Measurements from ENCODE around the gene TRAK2.

Gene TRAK2

GRCh38 chr2:201415149-201415548 lies 36.1 kb downstream of the TRAK2 start:
- Histone ChIP-seq H3K36me3 (ENCODE audit: control insufficient read depth in 1 of 2, insufficient read depth in 2 of 2, low read length in 2 of 2) (peaks cover 0 to 3% of the 10 kb centered on the region in 2 donors), H3K4me3 (ENCODE audit: low read depth in 1 of 2, low read length in 2 of 2) (no peak overlapping the region), H3K4me1 (ENCODE audit: control insufficient read depth in 1 of 2, insufficient read depth in 2 of 2, low read length in 2 of 2) (peaks cover 0 to 12% of the 10 kb centered on the region in 2 donors), H3K9me3 (ENCODE audit: control insufficient read depth in 1 of 2, low read length in 2 of 2) (no peaks in the 10 kb centered on the region), H3K27me3 (ENCODE audit: control insufficient read depth in 1 of 2, insufficient read depth in 2 of 2, low read length in 2 of 2) (no peaks in the 10 kb centered on the region), H3K9ac (ENCODE audit: low read depth in 1 of 2, low read length in 2 of 2) (no peak overlapping the region), H3K27ac (ENCODE audit: low read depth, low read length) (no peak overlapping the region)

- Histone ChIP-seq H3K36me3 (ENCODE audit: control insufficient read depth in 1 of 2, insufficient read depth in 2 of 2, low read length in 2 of 2) (no peaks in the 10 kb centered on the region), H3K27me3 (ENCODE audit: control insufficient read depth in 1 of 2, insufficient read depth in 2 of 2, low read length in 2 of 2) (no peaks in the 10 kb centered on the region), H3K4me1 (ENCODE audit: control insufficient read depth in 1 of 2, insufficient read depth in 2 of 2, low read length in 2 of 2) (peaks cover 0 to 12% of the 10 kb centered on the region in 2 donors), H3K9me3 (ENCODE audit: control insufficient read depth in 1 of 2, low read length in 2 of 2) (no peaks in the 10 kb centered on the region), H3K27ac (ENCODE audit: low read depth, low read length) (no peak overlapping the region), H3K4me3 (ENCODE audit: low read depth in 1 of 2, low read length in 2 of 2) (no peak overlapping the region), H3K9ac (ENCODE audit: low read depth in 1 of 2, low read length in 2 of 2) (no peak overlapping the region)
These were observed 36.9 kb downstream of the TRAK2 start for GRCh38 chr2:201414099-201415023.

- no peak overlapping the region for H3K4me3 ChIP-seq (ENCODE audit: low read depth in 1 of 2, low read length in 2 of 2)
- no peaks in the 10 kb centered on the region for H3K27me3 ChIP-seq (ENCODE audit: control insufficient read depth in 1 of 2, insufficient read depth in 2 of 2, low read length in 2 of 2)
- no peak overlapping the region for H3K27ac ChIP-seq (ENCODE audit: low read depth, low read length)
- H3K9ac ChIP-seq (ENCODE audit: low read depth in 1 of 2, low read length in 2 of 2): no peak overlapping the region
- H3K9me3 ChIP-seq (ENCODE audit: control insufficient read depth in 1 of 2, low read length in 2 of 2): no peaks in the 10 kb centered on the region
- H3K36me3 ChIP-seq (ENCODE audit: control insufficient read depth in 1 of 2, insufficient read depth in 2 of 2, low read length in 2 of 2): no peaks in the 10 kb centered on the region
- H3K4me1 ChIP-seq (ENCODE audit: control insufficient read depth in 1 of 2, insufficient read depth in 2 of 2, low read length in 2 of 2): peaks cover 0 to 12% of the 10 kb centered on the region in 2 donors
These were observed 37.7 kb downstream of the TRAK2 start for GRCh38 chr2:201413552-201413951.

GRCh38 chr2:201413143-201413542 lies 38.1 kb downstream of the TRAK2 start:
- Histone ChIP-seq H3K4me3 (ENCODE audit: low read depth in 1 of 2, low read length in 2 of 2) (no peak overlapping the region), H3K4me1 (ENCODE audit: control insufficient read depth in 1 of 2, insufficient read depth in 2 of 2, low read length in 2 of 2) (peaks cover 0 to 12% of the 10 kb centered on the region in 2 donors), H3K27ac (ENCODE audit: low read depth, low read length) (no peak overlapping the region), H3K9ac (ENCODE audit: low read depth in 1 of 2, low read length in 2 of 2) (no peak overlapping the region), H3K36me3 (ENCODE audit: control insufficient read depth in 1 of 2, insufficient read depth in 2 of 2, low read length in 2 of 2) (no peaks in the 10 kb centered on the region), H3K9me3 (ENCODE audit: control insufficient read depth in 1 of 2, low read length in 2 of 2) (no peaks in the 10 kb centered on the region), H3K27me3 (ENCODE audit: control insufficient read depth in 1 of 2, insufficient read depth in 2 of 2, low read length in 2 of 2) (no peaks in the 10 kb centered on the region)

GRCh38 chr2:201411421-201411820 lies 39.8 kb downstream of the TRAK2 start:
- H3K27me3 ChIP-seq (ENCODE audit: control insufficient read depth in 1 of 2, insufficient read depth in 2 of 2, low read length in 2 of 2): no peaks in the 10 kb centered on the region
- H3K4me3 ChIP-seq (ENCODE audit: low read depth in 1 of 2, low read length in 2 of 2): no peak overlapping the region
- peaks cover 0 to 12% of the 10 kb centered on the region in 2 donors for H3K4me1 ChIP-seq (ENCODE audit: control insufficient read depth in 1 of 2, insufficient read depth in 2 of 2, low read length in 2 of 2)
- no peak overlapping the region for H3K9ac ChIP-seq (ENCODE audit: low read depth in 1 of 2, low read length in 2 of 2)
- no peaks in the 10 kb centered on the region for H3K36me3 ChIP-seq (ENCODE audit: control insufficient read depth in 1 of 2, insufficient read depth in 2 of 2, low read length in 2 of 2)
- H3K9me3 ChIP-seq (ENCODE audit: control insufficient read depth in 1 of 2, low read length in 2 of 2): no peaks in the 10 kb centered on the region
- H3K27ac ChIP-seq (ENCODE audit: low read depth, low read length): no peak overlapping the region

- Histone ChIP-seq H3K27ac (ENCODE audit: low read depth, low read length) (no peak overlapping the region), H3K4me1 (ENCODE audit: control insufficient read depth in 1 of 2, insufficient read depth in 2 of 2, low read length in 2 of 2) (peaks cover 8 to 27% of the 10 kb centered on the region in 2 donors), H3K27me3 (ENCODE audit: control insufficient read depth in 1 of 2, insufficient read depth in 2 of 2, low read length in 2 of 2) (no peaks in the 10 kb centered on the region), H3K9me3 (ENCODE audit: control insufficient read depth in 1 of 2, low read length in 2 of 2) (no peaks in the 10 kb centered on the region), H3K36me3 (ENCODE audit: control insufficient read depth in 1 of 2, insufficient read depth in 2 of 2, low read length in 2 of 2) (no peaks in the 10 kb centered on the region), H3K4me3 (ENCODE audit: low read depth in 1 of 2, low read length in 2 of 2) (no peak overlapping the region), H3K9ac (ENCODE audit: low read depth in 1 of 2, low read length in 2 of 2) (no peak overlapping the region)
These were observed 42.3 kb downstream of the TRAK2 start for GRCh38 chr2:201408931-201409330.

GRCh38 chr2:201407265-201407664 lies 44.0 kb downstream of the TRAK2 start:
- H3K27ac ChIP-seq (ENCODE audit: low read depth, low read length): no peak overlapping the region
- H3K4me3 ChIP-seq (ENCODE audit: low read depth in 1 of 2, low read length in 2 of 2): no peak overlapping the region

GRCh38 chr2:201406077-201406662 lies 45.1 kb downstream of the TRAK2 start:
- Histone ChIP-seq H3K4me3 (ENCODE audit: low read depth in 1 of 2, low read length in 2 of 2) (no peak overlapping the region), H3K4me1 (ENCODE audit: control insufficient read depth in 1 of 2, insufficient read depth in 2 of 2, low read length in 2 of 2) (peaks cover 20 to 39% of the 10 kb centered on the region in 2 donors)

More at GRCh38 chr2:201407265-201407664, 44.0 kb downstream of the TRAK2 start:
- Histone ChIP-seq H3K36me3 (ENCODE audit: control insufficient read depth in 1 of 2, insufficient read depth in 2 of 2, low read length in 2 of 2) (no peaks in the 10 kb centered on the region), H3K4me1 (ENCODE audit: control insufficient read depth in 1 of 2, insufficient read depth in 2 of 2, low read length in 2 of 2) (peaks cover 20 to 29% of the 10 kb centered on the region in 2 donors), H3K9me3 (ENCODE audit: control insufficient read depth in 1 of 2, low read length in 2 of 2) (no peaks in the 10 kb centered on the region), H3K9ac (ENCODE audit: low read depth in 1 of 2, low read length in 2 of 2) (no peak overlapping the region), H3K27me3 (ENCODE audit: control insufficient read depth in 1 of 2, insufficient read depth in 2 of 2, low read length in 2 of 2) (no peaks in the 10 kb centered on the region)

GRCh38 chr2:201404699-201405280 lies 46.5 kb downstream of the TRAK2 start:
- H3K4me3 ChIP-seq (ENCODE audit: low read depth in 1 of 2, low read length in 2 of 2): no peak overlapping the region
- H3K27ac ChIP-seq (ENCODE audit: low read depth, low read length): no peak overlapping the region
- no peaks in the 10 kb centered on the region for H3K36me3 ChIP-seq (ENCODE audit: control insufficient read depth in 1 of 2, insufficient read depth in 2 of 2, low read length in 2 of 2)
- no peak overlapping the region for H3K9ac ChIP-seq (ENCODE audit: low read depth in 1 of 2, low read length in 2 of 2)
- H3K4me1 ChIP-seq (ENCODE audit: control insufficient read depth in 1 of 2, insufficient read depth in 2 of 2, low read length in 2 of 2): peaks cover 20 to 39% of the 10 kb centered on the region in 2 donors
- no peaks in the 10 kb centered on the region for H3K9me3 ChIP-seq (ENCODE audit: control insufficient read depth in 1 of 2, low read length in 2 of 2)
- H3K27me3 ChIP-seq (ENCODE audit: control insufficient read depth in 1 of 2, insufficient read depth in 2 of 2, low read length in 2 of 2): no peaks in the 10 kb centered on the region

More at GRCh38 chr2:201406077-201406662, 45.1 kb downstream of the TRAK2 start:
- Histone ChIP-seq H3K9ac (ENCODE audit: low read depth in 1 of 2, low read length in 2 of 2) (no peak overlapping the region), H3K9me3 (ENCODE audit: control insufficient read depth in 1 of 2, low read length in 2 of 2) (no peaks in the 10 kb centered on the region), H3K27me3 (ENCODE audit: control insufficient read depth in 1 of 2, insufficient read depth in 2 of 2, low read length in 2 of 2) (no peaks in the 10 kb centered on the region), H3K36me3 (ENCODE audit: control insufficient read depth in 1 of 2, insufficient read depth in 2 of 2, low read length in 2 of 2) (no peaks in the 10 kb centered on the region), H3K27ac (ENCODE audit: low read depth, low read length) (no peak overlapping the region)

GRCh38 chr2:201403880-201404279 lies 47.4 kb downstream of the TRAK2 start:
- Histone ChIP-seq H3K9me3 (ENCODE audit: control insufficient read depth in 1 of 2, low read length in 2 of 2) (no peaks in the 10 kb centered on the region), H3K27me3 (ENCODE audit: control insufficient read depth in 1 of 2, insufficient read depth in 2 of 2, low read length in 2 of 2) (no peaks in the 10 kb centered on the region), H3K36me3 (ENCODE audit: control insufficient read depth in 1 of 2, insufficient read depth in 2 of 2, low read length in 2 of 2) (no peaks in the 10 kb centered on the region), H3K4me3 (ENCODE audit: low read depth in 1 of 2, low read length in 2 of 2) (no peak overlapping the region), H3K27ac (ENCODE audit: low read depth, low read length) (no peak overlapping the region), H3K9ac (ENCODE audit: low read depth in 1 of 2, low read length in 2 of 2) (no peak overlapping the region), H3K4me1 (ENCODE audit: control insufficient read depth in 1 of 2, insufficient read depth in 2 of 2, low read length in 2 of 2) (peaks cover 20 to 39% of the 10 kb centered on the region in 2 donors)
